NOMO-1 (cell line): ENCODE results near the gene NAGLU.
"Not testable (repeated sequence)": the region's sequence is repeated elsewhere in the genome, so short reads cannot be mapped to it uniquely, and the experiment has no call there.

Experiments used
- DNase-seq, 2 experiments: peaks; one replicate each; lab custom pipeline; 2025; ENCODE audit not compliant: unreplicated experiment in 2 of 2; lab: John Stamatoyannopoulos, UW

NAGLU gene

GRCh38 chr17:42543190-42544079 is 7.4 kb downstream of the NAGLU start:
- DNase-seq, result no peak

- no peak for DNase-seq
These were observed 8.8 kb downstream of the NAGLU start for GRCh38 chr17:42544874-42545283.

- not testable (repeated sequence) for DNase-seq
These were observed 9.9 kb downstream of the NAGLU start for GRCh38 chr17:42545755-42546505.

- DNase-seq, result no peak
These were observed 11.0 kb downstream of the NAGLU start for GRCh38 chr17:42547001-42547461.

- no peak for DNase-seq
These were observed 11.6 kb downstream of the NAGLU start for GRCh38 chr17:42547698-42548069.

- no peak for DNase-seq
These were observed 12.2 kb downstream of the NAGLU start for GRCh38 chr17:42548070-42548837.

GRCh38 chr17:42548993-42549755 is 13.1 kb downstream of the NAGLU start:
- no peak for DNase-seq

- not testable (repeated sequence) for DNase-seq
These were observed 16.7 kb downstream of the NAGLU start, which contains the start of gene HSD17B1 for GRCh38 chr17:42552736-42553135. Gene HSD17B1, plus strand, starts transcription at chr17:42552923. Its CDS starts 11 bp downstream, at chr17:42552934.

GRCh38 chr17:42553161-42553818 is 17.2 kb downstream of the NAGLU start:
- no peak for DNase-seq

GRCh38 chr17:42553866-42554249 is 17.8 kb downstream of the NAGLU start:
- DNase-seq, result no peak

GRCh38 chr17:42554250-42555121 is 18.4 kb downstream of the NAGLU start:
- DNase-seq, result peak; percentile 73 to 94

- DNase-seq, result no peak
These were observed 19.1 kb downstream of the NAGLU start for GRCh38 chr17:42555122-42555622.

GRCh38 chr17:42555961-42556617 is 20.0 kb downstream of the NAGLU start:
- not testable (repeated sequence) for DNase-seq

- no peak for DNase-seq
These were observed 23.0 kb downstream of the NAGLU start for GRCh38 chr17:42559075-42559474.

- DNase-seq, result no peak
These were observed 24.2 kb downstream of the NAGLU start for GRCh38 chr17:42560246-42560645.

GRCh38 chr17:42561897-42562387 is 25.9 kb downstream of the NAGLU start, which contains the start of gene COASY:
Gene COASY, plus strand, starts transcription at chr17:42562148. Its CDS starts 475 bp downstream, at chr17:42562623.
- peak; percentile 91 to 92 for DNase-seq

GRCh38 chr17:42562388-42563142 is 26.5 kb downstream of the NAGLU start:
- peak in 1 of 2 experiments; percentile 34 for DNase-seq
